GM12891 (cell line): ENCODE results near the gene WASHC4.

ENCODE experiments used
- POLR2A ChIP-seq: IDR thresholded peaks from 2 replicates; pipeline ENCODE4 v1.6.1; 2011; ENCODE audit warnings: low read depth, low read length, control low read depth
- POLR2AphosphoS5 ChIP-seq: IDR thresholded peaks from 2 replicates; pipeline ENCODE4 v1.6.1; 2011; ENCODE audit warnings: low read depth, low read length, control low read depth
- POU2F2 ChIP-seq: IDR thresholded peaks from 2 replicates; pipeline ENCODE4 v1.6.1; 2011; ENCODE audit warnings: low read depth, mild to moderate bottlenecking, control low read depth, low read length, moderate library complexity
- TAF1 ChIP-seq: IDR thresholded peaks from 2 replicates; pipeline ENCODE4 v1.6.1; 2011; ENCODE audit warnings: low read depth, low read length, control low read depth

GRCh38 chr12:105110851-105111250, 3.3 kb downstream of the WASHC4 start:
- TF ChIP-seq POLR2AphosphoS5 (no peak), POLR2A (no peak), TAF1 (no peak), POU2F2 (no peak)
